ENCODE measurements around the gene RSL24D1.

Gene RSL24D1

GRCh38 chr15:55196458-55197361 is at the start of gene RSL24D1:
Gene RSL24D1 (minus strand): TSS chr15:55196941. CDS start chr15:55196890, 51 bp downstream.
- peak; percentile 96 for DNase-seq (ENCODE audit: low read depth)

GRCh38 chr15:55245059-55245458 is 48.3 kb upstream of the RSL24D1 start:
- DNase-seq (ENCODE audit: low read depth), result no peak

DNA sequence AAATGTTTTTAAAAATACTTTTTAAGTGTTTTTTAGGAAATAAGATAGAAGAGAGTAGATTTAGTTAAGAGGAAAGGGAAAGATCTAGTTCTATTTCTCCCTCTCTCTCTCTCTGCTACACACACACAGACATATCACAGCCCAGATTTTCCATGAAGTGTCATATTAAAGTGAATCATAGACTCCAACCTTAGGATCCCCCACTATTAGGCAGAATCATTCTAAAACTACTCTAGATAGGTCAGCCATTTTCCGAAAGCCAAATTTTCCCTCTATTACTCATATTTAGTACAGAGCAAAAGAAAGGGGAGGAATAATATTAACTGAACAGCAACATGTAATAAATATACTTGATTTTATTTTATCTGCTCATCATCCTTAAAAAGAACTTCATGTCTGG is 45.1 kb upstream of the RSL24D1 start:
- DNase-seq (ENCODE audit: low read depth), result no peak

DNA sequence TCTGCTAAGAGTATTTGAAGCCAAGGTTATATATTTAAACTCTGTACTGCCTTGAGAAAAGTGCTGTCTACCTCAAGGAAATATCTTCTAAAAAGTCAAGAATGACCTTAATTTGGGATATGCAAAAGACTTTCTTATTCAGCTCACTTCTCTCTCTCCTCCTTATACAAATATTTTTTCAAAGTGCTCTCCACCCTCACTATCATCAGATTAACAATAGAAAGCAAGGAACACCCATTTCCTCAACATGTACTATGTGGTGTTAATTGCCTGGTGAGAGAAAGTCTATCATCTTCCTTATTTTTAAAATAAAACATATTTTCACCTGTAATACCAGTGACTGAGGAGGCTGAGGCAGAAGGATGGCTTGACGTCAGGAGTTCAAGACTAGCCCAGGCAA is 44.4 kb upstream of the RSL24D1 start:
- DNase-seq (ENCODE audit: low read depth), result no peak

DNA sequence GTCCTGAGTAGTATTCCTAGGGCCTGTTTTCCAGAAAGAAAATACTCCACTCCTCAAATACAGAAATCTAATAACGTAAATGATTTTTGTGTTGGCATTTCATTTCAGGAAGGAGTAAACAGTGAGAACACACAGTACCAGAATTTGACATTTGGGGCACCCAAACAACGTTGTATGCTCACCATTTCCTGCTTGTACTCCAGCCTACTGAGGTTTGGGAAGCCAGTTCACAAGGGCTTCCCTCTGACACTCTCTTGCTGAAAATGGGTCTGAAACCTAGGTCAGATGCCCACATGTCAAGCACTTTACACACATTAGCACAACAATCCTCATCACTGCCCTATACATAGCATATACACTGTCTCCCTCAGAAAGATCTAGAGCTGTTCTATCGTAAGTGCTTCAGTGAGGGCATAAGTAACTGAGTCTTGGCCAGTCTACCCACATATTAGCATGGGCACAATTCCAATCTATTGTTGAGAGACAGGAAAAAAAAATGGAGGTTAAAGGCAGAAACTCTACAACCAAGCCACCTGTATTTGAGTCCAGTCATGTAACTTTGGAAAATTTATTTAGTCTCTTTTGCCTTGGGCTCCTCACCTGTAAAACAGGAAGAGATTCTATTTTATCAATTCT is 43.5 kb upstream of the RSL24D1 start:
- no peak for DNase-seq (ENCODE audit: low read depth)

DNA sequence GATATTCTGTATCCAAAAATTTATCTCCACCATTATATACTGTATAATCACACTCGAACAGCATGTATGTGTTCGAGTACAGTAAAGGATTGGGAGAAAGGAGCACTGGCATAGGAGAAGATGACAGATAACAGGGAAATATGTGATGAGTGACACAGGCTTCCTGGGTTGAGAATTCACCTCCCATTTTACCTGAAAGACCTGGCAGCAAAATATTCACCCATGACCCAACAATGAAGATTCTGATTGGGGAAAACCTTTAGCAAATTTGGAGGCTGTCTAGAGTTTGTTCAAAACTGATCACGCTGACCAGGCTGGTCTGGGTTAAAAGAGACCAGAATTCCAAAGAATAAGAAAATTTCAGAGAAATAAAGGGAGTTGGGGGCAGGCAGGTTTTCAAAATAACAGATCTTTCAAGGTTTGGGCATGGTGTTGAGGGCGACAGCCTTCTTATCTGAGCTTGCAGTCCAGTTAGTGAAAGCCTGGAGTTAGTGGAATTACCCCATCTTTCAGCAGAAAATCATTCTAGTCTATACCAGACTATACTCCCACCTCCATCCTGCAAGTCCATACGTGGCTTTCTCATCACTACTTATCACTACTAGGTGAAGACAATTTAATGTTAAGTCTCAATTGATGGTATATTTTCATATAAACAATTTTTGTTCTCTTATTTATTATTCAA is 42.8 kb upstream of the RSL24D1 start:
- no peak for DNase-seq (ENCODE audit: low read depth)

- no peak for DNase-seq (ENCODE audit: low read depth)
These were observed 42.1 kb upstream of the RSL24D1 start for GRCh38 chr15:55238877-55239276.

DNA sequence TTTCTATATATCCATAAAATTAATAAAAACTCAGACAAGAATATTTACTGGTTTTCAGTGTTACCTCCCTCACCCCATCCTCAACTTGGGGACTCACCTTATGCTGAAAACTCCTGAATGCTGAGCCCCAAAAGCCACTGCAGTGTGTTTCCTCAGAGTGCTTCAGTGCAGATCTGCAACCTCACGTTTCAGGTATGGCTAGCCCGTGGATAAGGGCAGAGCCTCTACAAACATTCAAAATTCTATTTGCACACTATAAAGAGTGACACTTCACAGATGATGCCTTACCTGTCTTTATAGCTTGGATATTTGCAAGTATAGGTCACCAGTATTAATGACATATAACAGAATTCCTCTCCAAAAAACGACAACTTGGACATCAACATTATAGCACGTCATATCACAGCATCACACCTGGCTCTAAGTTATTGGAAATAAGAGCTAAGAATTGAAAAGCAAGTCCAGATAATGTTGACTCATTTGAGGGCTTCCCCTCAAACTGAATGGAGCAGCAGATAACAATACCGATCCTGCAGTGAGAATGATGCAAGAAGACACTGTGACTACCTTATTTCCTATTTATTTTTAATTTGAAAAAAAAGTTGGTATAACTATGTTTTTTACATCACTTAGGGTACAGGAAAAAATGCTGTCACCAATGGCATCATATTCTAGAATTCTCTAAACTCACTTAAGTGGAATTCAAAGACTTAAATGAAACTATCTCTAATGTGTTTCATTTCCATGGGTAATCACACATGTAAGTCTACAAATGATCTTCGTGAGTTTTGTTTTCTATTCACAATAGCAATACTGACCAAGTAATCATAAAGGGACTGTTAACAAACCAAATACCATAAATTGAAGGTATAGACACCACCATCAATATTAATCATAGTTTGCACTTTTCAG is 40.7 kb upstream of the RSL24D1 start:
- no peak for DNase-seq (ENCODE audit: low read depth)

- DNase-seq (ENCODE audit: low read depth), result no peak
These were observed 38.9 kb upstream of the RSL24D1 start for GRCh38 chr15:55235546-55236036.

- DNase-seq (ENCODE audit: low read depth), result no peak
These were observed 38.0 kb upstream of the RSL24D1 start for GRCh38 chr15:55234800-55235104.

DNA sequence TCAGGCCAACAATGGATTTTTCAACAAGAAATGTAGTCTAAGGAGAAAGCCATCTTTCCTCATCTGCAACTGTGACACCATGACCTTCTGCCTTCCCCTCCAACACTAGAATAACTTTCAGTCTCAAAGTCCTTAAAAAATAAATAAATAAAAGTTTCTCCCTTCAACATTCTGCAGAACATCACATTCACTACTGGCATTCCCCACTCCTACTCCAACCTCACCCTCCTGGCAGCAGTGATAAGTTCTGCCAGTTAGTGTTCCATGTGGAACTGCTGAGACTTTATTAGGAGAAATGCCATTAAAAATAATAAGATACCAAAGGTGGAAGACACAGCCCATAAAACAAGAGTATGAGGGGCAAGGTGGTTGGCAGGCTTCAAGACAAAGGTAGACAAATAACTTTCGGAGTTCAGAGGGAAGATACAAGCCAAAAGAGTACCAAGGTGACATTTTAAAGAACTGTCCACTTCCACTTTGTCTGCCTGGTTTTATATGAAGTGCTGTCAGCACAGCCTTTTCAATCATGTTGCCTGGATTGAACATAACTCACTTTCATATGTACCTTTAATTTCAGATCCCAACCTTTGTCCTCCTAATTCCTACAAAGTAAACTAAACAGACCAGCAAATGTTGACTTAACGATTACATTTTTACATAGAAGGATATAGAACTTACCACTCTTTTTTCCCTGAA is 37.5 kb upstream of the RSL24D1 start:
- DNase-seq (ENCODE audit: low read depth), result no peak

DNA sequence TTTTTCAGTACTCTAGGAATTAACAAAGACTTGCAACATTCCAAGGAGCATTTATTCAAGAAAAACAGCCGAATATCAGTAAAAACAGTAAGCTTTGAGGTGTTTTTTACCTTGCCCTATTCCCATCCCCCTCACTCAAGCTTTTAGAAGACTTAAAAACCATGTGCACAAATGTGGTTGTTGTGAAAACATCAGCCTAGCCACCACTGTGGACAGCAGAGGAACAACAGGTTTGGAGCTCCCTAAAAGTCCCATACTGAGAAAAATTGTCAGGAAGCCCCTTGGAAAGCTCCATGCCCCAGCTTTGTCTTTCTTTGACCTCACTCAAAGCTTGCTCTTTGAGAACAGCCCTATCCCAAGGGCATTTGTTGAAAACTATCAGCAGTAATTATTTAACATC is 34.7 kb upstream of the RSL24D1 start:
- DNase-seq (ENCODE audit: low read depth), result no peak

DNA sequence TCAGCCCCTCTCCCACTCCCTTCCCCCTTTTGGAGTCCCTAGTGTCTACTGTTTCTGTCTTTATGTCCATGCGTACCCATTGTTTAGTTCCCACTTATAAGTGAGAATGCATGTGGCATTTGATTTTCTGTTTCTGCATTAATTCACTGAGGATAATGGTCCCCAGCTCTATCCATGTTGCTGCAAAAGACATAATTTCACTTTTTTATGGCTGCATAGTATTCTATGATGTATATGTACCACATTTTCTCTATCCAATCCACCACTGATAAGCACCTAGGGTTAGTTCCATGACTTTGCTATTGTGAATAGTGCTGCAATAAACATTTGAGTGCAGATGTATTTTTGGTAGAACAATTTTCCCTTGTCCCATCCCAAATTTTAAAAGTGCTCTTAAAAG is 34.2 kb upstream of the RSL24D1 start:
- DNase-seq (ENCODE audit: low read depth), result no peak

DNA sequence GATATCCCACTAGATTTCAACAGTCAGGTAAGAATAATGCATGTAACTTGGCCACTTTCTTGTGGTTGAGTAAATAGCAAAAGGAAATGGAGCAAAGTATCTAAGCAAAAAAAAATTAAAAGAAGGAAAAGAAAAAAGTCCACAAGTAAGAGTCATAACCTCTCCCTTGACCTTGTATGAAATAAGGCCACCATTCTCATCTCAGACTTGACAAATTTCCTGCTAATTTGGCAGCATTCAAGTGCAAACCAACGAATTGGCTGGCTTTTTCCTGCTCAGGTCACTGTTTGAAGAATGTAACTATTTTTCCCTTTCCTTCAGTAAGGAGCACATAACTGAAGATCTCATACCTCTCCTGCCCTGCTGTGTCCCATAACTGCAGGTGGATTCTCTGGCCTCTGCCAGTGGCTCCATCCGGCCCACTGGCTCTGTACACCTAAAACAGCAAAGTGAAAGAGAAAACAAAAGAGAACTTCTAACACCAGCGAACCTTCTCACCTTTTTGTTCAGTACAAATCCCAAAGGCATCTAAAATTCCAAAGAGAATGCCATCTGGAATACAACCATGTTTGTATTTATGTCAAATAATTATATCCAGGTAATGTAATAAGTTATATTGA is 33.4 kb upstream of the RSL24D1 start:
- no peak for DNase-seq (ENCODE audit: low read depth)

DNA sequence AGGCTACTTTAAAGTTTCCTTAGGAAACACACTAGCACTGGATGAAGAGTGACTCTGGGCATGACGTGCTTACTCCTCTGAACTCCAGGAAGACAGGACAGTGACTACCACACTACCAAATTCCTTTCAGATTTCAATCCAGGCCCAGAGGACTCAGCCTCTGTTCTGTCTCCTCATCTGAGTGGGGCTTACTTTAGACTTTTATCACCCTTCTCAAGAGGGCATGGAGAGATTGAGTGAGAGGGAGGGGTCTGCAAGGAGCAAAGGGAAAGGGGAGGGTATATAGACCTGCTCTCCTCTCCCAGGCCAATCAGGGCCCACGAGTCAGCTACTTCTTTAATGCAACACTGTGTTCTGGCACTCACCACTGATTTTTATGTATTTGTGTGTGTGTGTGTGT is 29.4 kb upstream of the RSL24D1 start:
- DNase-seq (ENCODE audit: low read depth), result no peak

- no peak for DNase-seq (ENCODE audit: low read depth)
These were observed 28.2 kb upstream of the RSL24D1 start for GRCh38 chr15:55224892-55225291.

DNA sequence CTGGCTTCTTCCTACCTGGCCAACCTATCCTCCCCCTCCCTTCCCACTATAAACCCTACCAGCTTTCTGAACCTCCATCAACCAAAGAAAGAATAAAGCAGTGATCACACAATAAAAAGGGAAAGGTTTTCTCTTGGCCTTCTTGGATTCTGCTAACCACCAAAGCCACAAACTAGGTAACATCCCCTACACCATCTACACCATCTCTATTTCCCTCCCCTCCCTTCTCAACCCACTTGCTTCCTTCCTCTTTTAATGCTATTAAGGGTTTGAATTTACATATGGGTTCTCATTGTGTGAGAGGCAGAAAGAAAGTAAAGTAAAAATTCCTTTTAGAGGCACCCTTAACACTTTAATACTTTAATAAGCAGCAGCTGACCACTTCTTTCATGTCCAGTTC is 25.8 kb upstream of the RSL24D1 start:
- no peak for DNase-seq (ENCODE audit: low read depth)

DNA sequence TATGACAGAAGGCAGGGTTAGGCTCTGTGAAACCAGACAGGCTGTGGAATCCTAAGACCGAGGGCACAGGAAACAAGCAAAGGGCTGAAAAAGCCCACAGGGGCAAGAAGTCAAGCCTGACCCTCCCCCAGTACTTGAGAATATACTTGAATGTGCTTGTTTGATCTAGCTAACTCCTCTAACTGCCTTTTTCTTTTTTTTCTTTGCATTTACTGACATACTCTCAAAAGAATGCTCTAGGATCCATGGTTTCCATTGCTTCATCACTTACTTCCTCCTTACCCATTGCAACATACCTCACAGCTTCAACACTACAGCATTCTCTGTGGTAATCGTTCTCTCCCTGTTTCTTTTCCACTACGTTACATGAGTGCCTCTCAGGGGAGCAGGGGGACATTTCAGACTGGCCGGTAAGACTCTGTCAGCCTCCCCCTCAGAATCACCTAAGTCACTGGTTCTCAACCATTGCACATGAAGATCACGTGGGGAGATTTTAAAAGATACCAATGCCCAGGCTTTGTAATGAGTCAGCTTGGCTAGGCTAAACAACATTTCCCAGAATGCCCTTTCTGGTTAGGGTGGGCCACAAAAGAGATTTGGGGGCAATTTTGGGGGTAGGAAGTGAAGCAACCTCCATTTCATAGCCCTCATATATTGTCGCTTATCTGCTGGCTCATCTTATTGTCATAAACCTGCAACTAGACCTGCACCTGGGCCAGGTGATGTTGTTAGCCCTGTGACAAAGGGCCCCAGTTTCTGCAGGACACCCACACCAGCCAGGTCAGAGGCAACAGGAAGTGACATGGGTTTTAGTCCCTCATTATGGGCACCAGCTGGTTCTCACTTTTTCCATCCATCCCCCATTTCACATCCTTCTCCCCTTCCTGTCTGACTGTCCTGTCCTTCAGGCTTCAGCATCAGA is 24.6 kb upstream of the RSL24D1 start:
- DNase-seq (ENCODE audit: low read depth), result no peak

DNA sequence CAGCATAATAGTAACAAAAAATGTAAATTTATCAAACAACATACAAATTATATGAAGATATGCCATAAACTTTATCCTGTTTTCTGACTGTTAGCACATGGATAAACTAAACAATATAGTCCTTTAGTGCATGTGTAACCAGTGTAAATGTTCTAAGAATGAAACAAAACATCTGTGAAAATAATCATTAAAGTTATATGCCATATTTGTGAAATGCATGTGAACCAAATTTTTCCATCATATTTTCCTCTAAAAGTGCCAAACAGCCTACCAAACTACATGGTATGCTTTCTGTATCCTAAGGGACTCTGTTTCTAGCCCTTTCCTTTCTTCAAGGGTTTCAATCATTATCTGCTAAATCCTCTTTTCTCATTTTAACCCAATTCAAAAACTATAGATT is 23.9 kb upstream of the RSL24D1 start:
- no peak for DNase-seq (ENCODE audit: low read depth)

- no peak for DNase-seq (ENCODE audit: low read depth)
These were observed 21.3 kb upstream of the RSL24D1 start for GRCh38 chr15:55218056-55218455.

All from stimulated activated CD4-positive, alpha-beta T cell treated with anti-CD3 and anti-CD28 coated beads, Interleukin-2, amount 100 ng/mL, for 4 hours (primary cell).